ENCODE measurements around the gene DAZAP1. TPM values are rescaled to one million over a fixed set of nuclear protein-coding genes. Genes with fewer than 3 reads are reported as not detected.

DAZAP1 gene
- total and polyA plus RNA-seq, 4 donors = 5.4 to 45.0 (median 29.7) TPM

DNA sequence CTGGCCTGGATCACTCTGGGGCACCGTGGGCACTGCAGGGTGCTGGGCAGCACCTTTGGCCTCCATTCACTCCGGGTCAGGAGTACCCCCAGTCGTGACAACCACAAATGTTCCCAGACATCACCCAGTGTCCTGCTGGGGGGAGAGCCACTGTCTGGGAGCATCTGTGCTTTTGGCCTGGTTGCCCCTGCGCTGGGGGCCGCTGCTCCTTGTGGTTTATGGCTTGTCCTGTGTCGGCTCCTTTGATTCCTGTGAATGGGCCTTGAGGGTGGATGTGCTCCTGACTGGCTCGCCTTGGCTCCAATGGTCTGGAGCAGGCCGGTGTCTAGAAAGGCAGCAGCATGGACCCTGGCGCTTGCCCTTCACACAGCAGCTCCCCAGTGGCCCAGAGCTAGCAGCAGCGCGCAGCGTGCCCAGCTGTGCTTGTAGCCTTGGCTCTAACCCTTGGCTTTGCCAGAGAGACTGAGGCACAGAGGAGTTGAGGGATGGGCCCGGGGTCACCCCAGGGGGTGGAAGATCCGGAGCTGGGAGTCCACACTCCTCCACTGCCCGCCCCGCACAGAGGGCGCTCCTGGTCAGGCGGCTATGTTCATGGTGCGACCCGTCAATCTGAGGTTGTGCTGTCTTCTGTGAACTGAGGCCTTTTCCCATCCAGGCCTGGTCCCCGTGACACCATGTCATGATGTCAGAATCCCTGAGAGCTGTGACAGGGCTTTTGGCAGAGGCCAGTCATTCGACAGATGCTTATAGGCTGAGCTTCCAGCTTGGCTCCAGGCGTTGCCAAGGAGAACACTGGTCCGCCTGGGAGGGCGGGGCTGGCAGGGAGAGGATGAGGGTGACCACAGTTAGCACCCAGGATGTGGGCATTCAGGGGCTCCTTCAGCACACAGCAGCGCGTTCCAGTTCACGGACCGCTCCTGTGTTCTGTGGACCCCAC lies 4.1 kb downstream of the DAZAP1 start:
- TF ChIP-seq FOXA2 (IDR thresholded peaks at IDR 0.05) (no peak), RAD21 (IDR thresholded peaks at IDR 0.05) (no peak), HNF4A (conservative IDR thresholded peaks at IDR 0.05) (no peak), NR2F2 (IDR thresholded peaks at IDR 0.05) (no peak)
- TF ChIP-seq, protein P1, sequence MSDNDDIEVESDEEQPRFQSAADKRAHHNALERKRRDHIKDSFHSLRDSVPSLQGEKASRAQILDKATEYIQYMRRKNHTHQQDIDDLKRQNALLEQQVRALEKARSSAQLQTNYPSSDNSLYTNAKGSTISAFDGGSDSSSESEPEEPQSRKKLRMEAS (IDR thresholded peaks at IDR 0.05) = no peak
- TF ChIP-seq, protein P2, sequence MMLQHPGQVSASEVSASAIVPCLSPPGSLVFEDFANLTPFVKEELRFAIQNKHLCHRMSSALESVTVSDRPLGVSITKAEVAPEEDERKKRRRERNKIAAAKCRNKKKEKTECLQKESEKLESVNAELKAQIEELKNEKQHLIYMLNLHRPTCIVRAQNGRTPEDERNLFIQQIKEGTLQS (IDR thresholded peaks at IDR 0.05) = no peak
- TF ChIP-seq, protein P3, sequence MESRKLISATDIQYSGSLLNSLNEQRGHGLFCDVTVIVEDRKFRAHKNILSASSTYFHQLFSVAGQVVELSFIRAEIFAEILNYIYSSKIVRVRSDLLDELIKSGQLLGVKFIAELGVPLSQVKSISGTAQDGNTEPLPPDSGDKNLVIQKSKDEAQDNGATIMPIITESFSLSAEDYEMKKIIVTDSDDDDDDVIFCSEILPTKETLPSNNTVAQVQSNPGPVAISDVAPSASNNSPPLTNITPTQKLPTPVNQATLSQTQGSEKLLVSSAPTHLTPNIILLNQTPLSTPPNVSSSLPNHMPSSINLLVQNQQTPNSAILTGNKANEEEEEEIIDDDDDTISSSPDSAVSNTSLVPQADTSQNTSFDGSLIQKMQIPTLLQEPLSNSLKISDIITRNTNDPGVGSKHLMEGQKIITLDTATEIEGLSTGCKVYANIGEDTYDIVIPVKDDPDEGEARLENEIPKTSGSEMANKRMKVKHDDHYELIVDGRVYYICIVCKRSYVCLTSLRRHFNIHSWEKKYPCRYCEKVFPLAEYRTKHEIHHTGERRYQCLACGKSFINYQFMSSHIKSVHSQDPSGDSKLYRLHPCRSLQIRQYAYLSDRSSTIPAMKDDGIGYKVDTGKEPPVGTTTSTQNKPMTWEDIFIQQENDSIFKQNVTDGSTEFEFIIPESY (IDR thresholded peaks at IDR 0.05) = no peak
- TF ChIP-seq, protein P4, sequence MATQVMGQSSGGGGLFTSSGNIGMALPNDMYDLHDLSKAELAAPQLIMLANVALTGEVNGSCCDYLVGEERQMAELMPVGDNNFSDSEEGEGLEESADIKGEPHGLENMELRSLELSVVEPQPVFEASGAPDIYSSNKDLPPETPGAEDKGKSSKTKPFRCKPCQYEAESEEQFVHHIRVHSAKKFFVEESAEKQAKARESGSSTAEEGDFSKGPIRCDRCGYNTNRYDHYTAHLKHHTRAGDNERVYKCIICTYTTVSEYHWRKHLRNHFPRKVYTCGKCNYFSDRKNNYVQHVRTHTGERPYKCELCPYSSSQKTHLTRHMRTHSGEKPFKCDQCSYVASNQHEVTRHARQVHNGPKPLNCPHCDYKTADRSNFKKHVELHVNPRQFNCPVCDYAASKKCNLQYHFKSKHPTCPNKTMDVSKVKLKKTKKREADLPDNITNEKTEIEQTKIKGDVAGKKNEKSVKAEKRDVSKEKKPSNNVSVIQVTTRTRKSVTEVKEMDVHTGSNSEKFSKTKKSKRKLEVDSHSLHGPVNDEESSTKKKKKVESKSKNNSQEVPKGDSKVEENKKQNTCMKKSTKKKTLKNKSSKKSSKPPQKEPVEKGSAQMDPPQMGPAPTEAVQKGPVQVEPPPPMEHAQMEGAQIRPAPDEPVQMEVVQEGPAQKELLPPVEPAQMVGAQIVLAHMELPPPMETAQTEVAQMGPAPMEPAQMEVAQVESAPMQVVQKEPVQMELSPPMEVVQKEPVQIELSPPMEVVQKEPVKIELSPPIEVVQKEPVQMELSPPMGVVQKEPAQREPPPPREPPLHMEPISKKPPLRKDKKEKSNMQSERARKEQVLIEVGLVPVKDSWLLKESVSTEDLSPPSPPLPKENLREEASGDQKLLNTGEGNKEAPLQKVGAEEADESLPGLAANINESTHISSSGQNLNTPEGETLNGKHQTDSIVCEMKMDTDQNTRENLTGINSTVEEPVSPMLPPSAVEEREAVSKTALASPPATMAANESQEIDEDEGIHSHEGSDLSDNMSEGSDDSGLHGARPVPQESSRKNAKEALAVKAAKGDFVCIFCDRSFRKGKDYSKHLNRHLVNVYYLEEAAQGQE (IDR thresholded peaks at IDR 0.05) = no peak
- peaks cover 39 to 67% (median 60%) of the 10 kb centered on the region in 4 donors for H3K4me1 ChIP-seq (ENCODE audit: control insufficient read depth in 4 of 4, insufficient read depth in 4 of 4, low read length in 3 of 4)
- no peak overlapping the region for H3K4me3 ChIP-seq (ENCODE audit: low read depth in 1 of 3, low read length in 3 of 3)
- no peaks in the 10 kb centered on the region for H3K27me3 ChIP-seq (ENCODE audit: control insufficient read depth in 4 of 4, insufficient read depth in 4 of 4, low read length in 3 of 4)
- WGBS = 77% methylated on average over 29 of the region's 29 CpGs
- peak overlapping the region; percentile 62 to 67 for H3K27ac ChIP-seq (ENCODE audit: low read depth in 1 of 2, low read length in 2 of 2)
- H3K9ac ChIP-seq (ENCODE audit: low read depth in 1 of 2, low read length in 2 of 2) = peak overlapping the region in 1 of 2 donors; percentile 6
- H3K36me3 ChIP-seq (ENCODE audit: control insufficient read depth in 4 of 4, insufficient read depth in 3 of 4, low read depth in 1 of 4, low read length in 3 of 4) = peaks cover 0 to 7% (median 0%) of the 10 kb centered on the region in 4 donors
- H3K9me3 ChIP-seq (ENCODE audit: control insufficient read depth in 4 of 4, low read length in 3 of 4) = no peaks in the 10 kb centered on the region
- DNase-seq (ENCODE audit: low spot score) = no peak

DNA sequence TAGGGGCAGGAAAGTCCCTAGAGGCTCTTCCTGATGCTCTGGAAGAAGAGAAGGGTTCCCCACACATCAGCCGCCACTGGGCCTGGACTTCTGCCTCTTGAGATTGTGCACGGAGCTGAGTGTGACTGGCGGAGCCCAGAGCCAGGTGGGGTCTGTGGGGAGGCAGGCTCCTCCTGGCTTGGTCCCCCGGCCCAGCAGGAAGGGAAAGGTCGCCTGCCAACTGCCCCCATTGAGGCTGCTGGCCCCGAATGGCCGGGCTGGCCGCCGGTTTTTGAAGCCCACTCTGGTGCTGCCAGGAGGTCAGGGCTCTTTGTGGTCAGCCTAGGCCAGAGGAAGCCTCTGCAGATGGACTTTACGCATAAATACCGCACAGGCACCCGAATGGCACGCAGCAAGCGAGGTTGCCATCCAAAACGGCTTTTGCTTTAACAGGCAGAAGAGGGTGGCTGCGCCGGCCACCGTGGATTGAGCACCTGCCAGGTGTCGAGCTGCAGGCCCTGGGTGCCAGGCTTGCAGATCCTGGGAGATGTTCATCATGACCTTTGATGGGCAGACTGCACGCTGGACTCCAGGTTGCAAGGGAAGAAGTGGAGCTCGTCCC lies 5.0 kb downstream of the DAZAP1 start:
- WGBS = 70% methylated on average over 21 of the region's 21 CpGs
- H3K27ac ChIP-seq (ENCODE audit: low read depth in 1 of 2, low read length in 2 of 2) = peak overlapping the region; percentile 11 to 38
- H3K4me3 ChIP-seq (ENCODE audit: low read depth in 1 of 3, low read length in 3 of 3) = no peak overlapping the region
- peaks cover 45 to 74% (median 66%) of the 10 kb centered on the region in 4 donors for H3K4me1 ChIP-seq (ENCODE audit: control insufficient read depth in 4 of 4, insufficient read depth in 4 of 4, low read length in 3 of 4)
- no peaks in the 10 kb centered on the region for H3K27me3 ChIP-seq (ENCODE audit: control insufficient read depth in 4 of 4, insufficient read depth in 4 of 4, low read length in 3 of 4)
- TF ChIP-seq TAF1 (conservative IDR thresholded peaks at IDR 0.05) (no peak), EGR1 (IDR thresholded peaks at IDR 0.05; ENCODE audit: low read depth in 2 of 2) (no peak), HNF4A (conservative IDR thresholded peaks at IDR 0.05) (no peak), FOXA1 (IDR thresholded peaks at IDR 0.05) (no peak), RXRA (IDR thresholded peaks at IDR 0.05) (no peak), JUND (IDR thresholded peaks at IDR 0.05) (no peak), FOXA2 (IDR thresholded peaks at IDR 0.05) (no peak), GABPA (IDR thresholded peaks at IDR 0.05 in 1 of 2, conservative IDR thresholded peaks at IDR 0.05 in 1 of 2) (no peak), SP1 (IDR thresholded peaks at IDR 0.05) (no peak)
- TF ChIP-seq, protein P1 (IDR thresholded peaks at IDR 0.05) = no peak
- TF ChIP-seq, protein P4 (IDR thresholded peaks at IDR 0.05) = no peak
- no peak overlapping the region for H3K9ac ChIP-seq (ENCODE audit: low read depth in 1 of 2, low read length in 2 of 2)
- no peak for DNase-seq (ENCODE audit: low spot score)
- H3K36me3 ChIP-seq (ENCODE audit: control insufficient read depth in 4 of 4, insufficient read depth in 3 of 4, low read depth in 1 of 4, low read length in 3 of 4) = peaks cover 0 to 9% (median under 1%) of the 10 kb centered on the region in 4 donors
- H3K9me3 ChIP-seq (ENCODE audit: control insufficient read depth in 4 of 4, low read length in 3 of 4) = no peaks in the 10 kb centered on the region
